Fibroblast of peridontal ligament (primary cell): Measurements from ENCODE around the gene CHST13.
"Not testable (repeated sequence)": the region's sequence is repeated elsewhere in the genome, so short reads cannot be mapped to it uniquely, and the experiment has no call there.

ENCODE experiments used
- DNase-seq: peaks from one replicate; pipeline ENCODE4 v3.0.0-alpha.2; 2010; ENCODE audit errors: extremely low read depth

The CHST13 gene

DNA sequence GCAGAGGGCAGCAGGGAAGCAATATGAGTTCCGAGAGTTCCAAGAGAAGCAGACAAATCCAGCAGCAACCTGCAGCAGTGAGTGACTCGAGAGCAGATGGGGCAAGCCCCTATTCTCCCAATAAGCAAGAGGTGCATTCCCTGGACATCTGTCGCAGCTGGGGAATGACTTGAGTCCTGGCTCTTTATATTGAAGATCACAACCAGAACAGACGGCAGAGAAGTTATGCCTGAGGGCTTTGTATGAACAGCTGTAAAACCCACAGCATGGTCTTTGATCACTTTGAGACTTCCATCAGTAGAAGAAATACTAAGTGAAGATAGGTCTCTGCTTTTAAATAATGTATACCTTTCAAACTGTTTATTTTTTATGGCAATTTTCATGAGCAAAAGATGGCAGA, 58.4 kb downstream of the CHST13 start:
- no peak for DNase-seq

DNA sequence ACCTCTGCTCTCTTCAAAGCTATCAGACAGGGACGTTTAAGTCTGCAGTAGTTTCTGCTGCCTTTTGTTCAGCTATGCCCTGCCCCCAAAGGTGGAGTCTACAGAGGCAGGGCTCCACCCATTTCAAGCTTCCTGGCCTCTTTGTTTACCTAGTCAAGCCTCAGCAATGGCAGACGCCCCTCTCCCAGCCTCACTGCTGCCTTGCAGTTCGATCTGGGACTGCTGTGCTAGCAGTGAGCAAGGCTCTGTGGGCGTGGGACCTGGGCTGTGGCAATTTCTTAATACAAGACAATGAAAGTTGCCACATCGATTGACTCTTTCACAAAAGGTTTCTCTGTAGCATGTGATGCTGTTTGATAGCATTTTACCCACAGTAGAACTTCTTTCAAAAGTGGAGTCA, 67.6 kb downstream of the CHST13 start:
- DNase-seq, result not testable (repeated sequence)
